C4-2B (cell line): ENCODE measurements around the gene ERGIC2.

Experiments used
- CTCF ChIP-seq: fragments of 450-650 bp; conservative IDR thresholded peaks from 2 replicates; pipeline ENCODE4 v1.5.1; 2017; ENCODE audit warnings: mild to moderate bottlenecking
- ZFX ChIP-seq: fragments of 450-650 bp; IDR thresholded peaks from 2 replicates; pipeline ENCODE4 v1.6.1; 2017

DNA sequence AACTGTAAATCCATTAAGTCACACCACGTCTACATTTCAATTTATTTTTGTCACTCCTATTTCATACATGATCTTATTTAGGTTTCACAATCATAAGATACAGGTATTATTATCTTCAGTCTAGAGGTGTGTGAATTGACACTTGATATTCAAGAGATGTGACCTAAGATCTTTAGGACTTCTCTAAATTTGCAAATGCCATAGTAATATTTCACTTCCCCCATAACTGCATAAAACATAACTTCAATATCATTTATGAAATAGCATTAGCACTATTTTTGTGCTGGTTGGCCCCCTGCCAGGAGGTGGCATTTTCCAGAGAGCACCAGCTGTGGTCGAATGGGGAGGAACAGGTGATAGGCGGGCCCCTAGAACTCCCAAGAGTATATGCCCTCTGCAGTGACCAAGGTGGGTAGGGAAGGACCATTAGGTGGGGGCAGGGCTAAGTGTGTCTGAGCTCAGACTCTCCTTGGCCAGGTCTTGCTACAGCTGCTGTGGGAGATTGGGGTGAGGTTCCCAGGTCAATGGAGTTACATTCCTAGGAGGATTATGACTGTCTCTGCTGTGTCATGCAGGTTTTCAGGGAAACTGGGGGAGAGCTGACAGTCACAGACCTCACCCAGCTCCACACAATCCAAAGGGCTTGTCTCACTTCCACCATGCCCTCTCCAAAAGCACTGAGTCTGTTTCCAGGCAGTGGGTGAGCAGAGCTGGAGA is 49.2 kb upstream of the ERGIC2 start:
- TF ChIP-seq CTCF = no peak
- TF ChIP-seq ZFX = no peak
